HepG2 (cell line): ENCODE data around the gene CLDND2. TPM values are rescaled to one million over a fixed set of nuclear protein-coding genes. Genes with fewer than 3 reads are reported as not detected.

Source experiments
- ATF5 ChIP-seq: sonication (generic); formaldehyde crosslinking; IDR thresholded peaks from 2 replicates; pipeline ENCODE4 v1.4.0; 2020; ENCODE audit warnings: mild to moderate bottlenecking, low read depth, missing genetic modification reagents
- CREM ChIP-seq, 2 experiments: sonication (generic) in 1 of 2; formaldehyde crosslinking in 1 of 2; IDR thresholded peaks; 2 replicates each; pipeline versions ENCODE4 v1.4.0 to v1.6.1; 2016 to 2020; ENCODE audit warnings: antibody characterized with exemption in 1 of 2, mild to moderate bottlenecking in 1 of 2, missing genetic modification reagents in 1 of 2
- DR1 ChIP-seq: sonication (generic); formaldehyde crosslinking; IDR thresholded peaks from 2 replicates; pipeline ENCODE4 v1.8.0; 2021; ENCODE audit warnings: mild to moderate bottlenecking, missing genetic modification reagents, inconsistent platforms
- DRAP1 ChIP-seq: IDR thresholded peaks from 2 replicates; pipeline ENCODE4 v1.6.1; 2016; ENCODE audit warnings: missing genetic modification reagents, missing compliant biosample characterization
- GATA4 ChIP-seq: sonication (generic); IDR thresholded peaks from 2 replicates; pipeline ENCODE4 v1.6.1; 2016; ENCODE audit warnings: antibody characterized with exemption, low read depth, borderline replicate concordance
- GLI4 ChIP-seq: sonication (generic); formaldehyde crosslinking; IDR thresholded peaks from 2 replicates; pipeline ENCODE4 v1.5.1; 2020; ENCODE audit warnings: missing genetic modification reagents, mild to moderate bottlenecking, moderate library complexity, borderline replicate concordance
- GMEB2 ChIP-seq: IDR thresholded peaks from 2 replicates; pipeline ENCODE4 v1.6.1; 2016; ENCODE audit warnings: missing biosample characterization, missing genetic modification reagents, low read depth
- NAIF1 ChIP-seq: sonication (generic); formaldehyde crosslinking; IDR thresholded peaks from 2 replicates; pipeline ENCODE4 v1.5.0; 2020; ENCODE audit warnings: mild to moderate bottlenecking, missing genetic modification reagents, borderline replicate concordance
- NCOR1 ChIP-seq: fragments of 200-600 bp; sonication (generic); IDR thresholded peaks from 2 replicates; pipeline ENCODE4 v1.7.0; 2017; ENCODE audit warnings: antibody characterized with exemption, low read length, borderline replicate concordance
- NONO ChIP-seq, 2 experiments: fragments of 450-650 bp in 1 of 2; sonication (generic) in 1 of 2; formaldehyde crosslinking in 1 of 2; IDR thresholded peaks in 1 of 2; conservative IDR thresholded peaks in 1 of 2; 2 replicates each; pipeline versions ENCODE4 v1.6.1 to v1.8.0; 2017 to 2022; ENCODE audit warnings: mild to moderate bottlenecking in 1 of 2, missing genetic modification reagents in 1 of 2, moderate library complexity in 1 of 2
- ONECUT2 ChIP-seq: sonication (generic); formaldehyde crosslinking; IDR thresholded peaks from 2 replicates; pipeline ENCODE4 v1.4.0; 2020; ENCODE audit warnings: missing genetic modification reagents
- PPARG ChIP-seq: conservative IDR thresholded peaks from 2 replicates; pipeline ENCODE4 v1.6.1; 2016; ENCODE audit warnings: missing biosample characterization, missing genetic modification reagents
- SAP130 ChIP-seq: IDR thresholded peaks from 2 replicates; pipeline ENCODE4 v1.6.1; 2016; ENCODE audit warnings: low read depth
- SP1 ChIP-seq, 2 experiments: fragments of 450-650 bp in 1 of 2; sonication (generic) in 1 of 2; formaldehyde crosslinking in 1 of 2; IDR thresholded peaks; 2 replicates each; pipeline versions ENCODE4 v1.4.0 to v1.6.1; 2016 to 2020; ENCODE audit warnings: missing genetic modification reagents in 1 of 2
- TBL1XR1 ChIP-seq: fragments of 150-350 bp; IDR thresholded peaks from 2 replicates; pipeline ENCODE4 v1.6.1; 2014; ENCODE audit warnings: borderline replicate concordance, low read length; ENCODE audit not compliant: partially characterized antibody
- TOPORS ChIP-seq: sonication (generic); formaldehyde crosslinking; IDR thresholded peaks from 2 replicates; pipeline ENCODE4 v1.8.0; 2023; ENCODE audit warnings: mild to moderate bottlenecking, missing genetic modification reagents
- ZBTB49 ChIP-seq: sonication (generic); formaldehyde crosslinking; IDR thresholded peaks from 2 replicates; pipeline ENCODE4 v1.4.0; 2020; ENCODE audit warnings: missing genetic modification reagents, borderline replicate concordance
- ZNF512 ChIP-seq: sonication (generic); formaldehyde crosslinking; IDR thresholded peaks from 2 replicates; pipeline ENCODE4 v1.4.0; 2020; ENCODE audit warnings: mild to moderate bottlenecking, missing genetic modification reagents
- ZNF639 ChIP-seq: conservative IDR thresholded peaks from 2 replicates; pipeline ENCODE4 v1.6.1; 2018; ENCODE audit warnings: missing genetic modification reagents
- polyA plus RNA-seq, 8 experiments: library from polyadenylated mRNA; depleted of rRNA in 3 of 8; stranded (reverse) in 7 of 8; unstranded in 1 of 8; fragments of >200 nt; fragmentation: Illumina TruSeq in 4 of 8; extraction: Trizol in 4 of 8; gene quantifications; 2 replicates each; pipeline versions ENCODE4 v1.2.1 to v1.2.3, GENCODE V29; 2011 to 2016; ENCODE audit warnings: low read depth in 4 of 8, missing spikeins in 1 of 8, mixed read lengths in 1 of 8; ENCODE audit not compliant: insufficient read depth in 1 of 8
- total RNA-seq, 5 experiments: library from RNA; depleted of rRNA; stranded (reverse); fragments of >200 nt; fragmentation: Illumina TruSeq; extraction: Trizol; gene quantifications; 2 replicates each; pipeline ENCODE4 v1.2.3, GENCODE V29; 2016; ENCODE audit warnings: low read depth in 1 of 5

The CLDND2 gene
- total and polyA plus RNA-seq, 2 of the 13 experiments (the other 11 are each of a cell fraction or from before 2014, with no cell fraction given) = 0.84 to 1.8 TPM

- no peak for TF ChIP-seq GMEB2 (CRISPR knock-in tag)
- TF ChIP-seq CREM (IDR thresholded peaks at IDR 0.05) = peak; percentile 89
- no peak for TF ChIP-seq CREM (CRISPR knock-in tag; IDR thresholded peaks at IDR 0.05)
- peak; percentile 59 for TF ChIP-seq SAP130 (CRISPR knock-in tag)
- no peak for TF ChIP-seq DR1 (CRISPR knock-in tag)
- TF ChIP-seq GATA4 = peak; percentile 99
- no peak for TF ChIP-seq GLI4 (CRISPR knock-in tag)
- no peak for TF ChIP-seq NCOR1
- peak; percentile 89 for TF ChIP-seq DRAP1 (CRISPR knock-in tag)
- no peak for TF ChIP-seq TOPORS (CRISPR knock-in tag)
- TF ChIP-seq NONO (IDR thresholded peaks at IDR 0.05) = no peak
- peak; percentile 69; the same call in 1 of the 2 replicates for TF ChIP-seq NONO (CRISPR knock-in tag; conservative IDR thresholded peaks at IDR 0.05)
- TF ChIP-seq ONECUT2 (CRISPR knock-in tag) = 0 out of 2 replicates have a peak, but pooled peaks have one; percentile 25
- no peak for TF ChIP-seq ATF5 (CRISPR knock-in tag)
- TF ChIP-seq TBL1XR1 = no peak
- peak; percentile 85 for TF ChIP-seq PPARG
- no peak for TF ChIP-seq ZNF639 (CRISPR knock-in tag)
- TF ChIP-seq NAIF1 = peak; percentile 49; the same call in 1 of the 2 replicates
- TF ChIP-seq ZBTB49 (CRISPR knock-in tag) = no peak
- no peak for TF ChIP-seq ZNF512 (CRISPR knock-in tag)
- no peak for TF ChIP-seq SP1 (IDR thresholded peaks at IDR 0.05)
- TF ChIP-seq SP1 (CRISPR knock-in tag; IDR thresholded peaks at IDR 0.05) = peak; percentile 69; the same call in 1 of the 2 replicates
Measured at GRCh38 chr19:51354742-51355148, 14.1 kb downstream of the CLDND2 start (continued).
